Panc1 (cell line): Measurements from ENCODE around the gene HDAC1.

Source experiments
- CTCF ChIP-seq: fragments of 450-650 bp; IDR thresholded peaks from 2 replicates; pipeline ENCODE4 v1.5.1; 2017; ENCODE audit warnings: mild to moderate bottlenecking
- POLR2AphosphoS5 ChIP-seq: IDR thresholded peaks from 2 replicates; pipeline ENCODE4 v1.6.1; 2012; ENCODE audit warnings: mild to moderate bottlenecking, low read depth, low read length, moderate library complexity
- REST ChIP-seq, 2 experiments: IDR thresholded peaks; 2 replicates each; pipeline ENCODE4 v1.6.1; 2011 to 2012; ENCODE audit warnings: low read depth in 2 of 2, control low read depth in 1 of 2, low read length in 1 of 2, mild to moderate bottlenecking in 1 of 2, moderate library complexity in 1 of 2; ENCODE audit not compliant: insufficient read depth in 1 of 2
- SIN3A ChIP-seq: IDR thresholded peaks from 2 replicates; pipeline ENCODE4 v1.6.1; 2012; ENCODE audit warnings: low read depth, mild to moderate bottlenecking, low read length, moderate library complexity, borderline replicate concordance; ENCODE audit not compliant: insufficient read depth
- TCF7L2 ChIP-seq: IDR thresholded peaks from 2 replicates; pipeline ENCODE4 v1.6.1; 2011; ENCODE audit warnings: mild to moderate bottlenecking, low read depth, low read length, inconsistent platforms

DNA sequence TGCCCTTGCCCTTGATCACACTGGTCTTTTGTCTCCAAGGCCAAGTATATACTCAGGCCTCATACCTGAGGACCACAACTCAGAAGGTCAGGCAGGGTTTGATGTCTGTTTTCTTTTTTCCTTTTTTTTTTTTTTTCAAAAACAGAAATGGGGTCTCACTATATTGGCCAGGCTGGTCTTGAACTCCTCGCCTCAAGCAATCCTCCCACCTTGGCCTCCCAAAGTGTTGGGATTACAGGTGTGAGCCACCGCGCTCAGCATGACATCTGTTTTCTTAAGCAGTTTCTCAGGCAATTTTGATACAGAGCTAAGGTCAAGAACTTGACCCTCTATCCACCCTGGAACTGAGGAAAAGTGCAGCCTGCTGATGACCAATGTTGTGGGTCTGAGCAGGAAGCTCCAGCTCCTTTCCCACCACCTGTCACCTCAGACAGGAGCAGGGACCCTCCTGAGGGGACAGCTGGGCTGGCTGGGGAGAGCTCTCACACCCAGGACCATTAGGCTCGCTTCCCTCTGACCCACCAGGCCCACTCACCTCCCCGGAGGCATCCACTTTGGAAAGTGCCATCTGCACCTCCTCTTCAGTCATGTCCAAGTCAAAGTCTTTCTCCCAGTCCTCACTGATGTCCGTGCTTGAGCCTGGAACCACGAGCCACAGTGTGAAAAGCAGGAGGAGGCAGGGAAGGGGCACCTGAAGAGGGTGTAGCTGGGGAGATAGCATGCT lies 76.2 kb downstream of the HDAC1 start:
- no peak for TF ChIP-seq CTCF
- TF ChIP-seq REST (IDR thresholded peaks at IDR 0.05; ENCODE audit: insufficient read depth in 1 of 2, low read depth in 2 of 2, low read length in 1 of 2): no peak
- TF ChIP-seq POLR2AphosphoS5: no peak
- no peak for TF ChIP-seq TCF7L2
- TF ChIP-seq SIN3A: no peak
